Stomach (tissue), 4 donors: ENCODE results near the gene MYDGF.

Experiments
- CTCF ChIP-seq, 7 experiments: fragments of 450-650 bp in 4 of 7; fragments of 200-600 bp in 3 of 7; sonication (generic) in 3 of 7; IDR thresholded peaks; one replicate each; pipeline ENCODE4 v1.5.1; 2016 to 2019; ENCODE audit warnings: antibody characterized with exemption in 7 of 7, control low read depth in 2 of 7, mild to moderate bottlenecking in 1 of 7
- EP300 ChIP-seq: sonication (generic); formaldehyde crosslinking; IDR thresholded peaks from one replicate; pipeline ENCODE4 v1.6.1; 2017; ENCODE audit warnings: antibody characterized with exemption
- POLR2A ChIP-seq, 4 donors: fragments of 450-650 bp; IDR thresholded peaks; one replicate each; pipeline ENCODE4 v1.6.1; 2016; ENCODE audit warnings: antibody characterized with exemption in 4 of 4, control low read depth in 2 of 4, mild to moderate bottlenecking in 1 of 4, moderate library complexity in 1 of 4
- POLR2AphosphoS5 ChIP-seq, 3 donors: sonication (generic); formaldehyde crosslinking; IDR thresholded peaks; one replicate each; pipeline ENCODE4 v1.6.1; 2016; ENCODE audit warnings: antibody characterized with exemption in 3 of 3

- TF ChIP-seq POLR2A (IDR thresholded peaks at IDR 0.05) (no peak), CTCF (IDR thresholded peaks at IDR 0.05) (no peak), POLR2AphosphoS5 (IDR thresholded peaks at IDR 0.05) (no peak), EP300 (no peak)
Observed at GRCh38 chr19:4619668-4620294, 50.4 kb downstream of the MYDGF start.
